Natural killer cell (primary cell): ENCODE data around the gene DLD. TPM values are rescaled to one million over a fixed set of nuclear protein-coding genes. Genes with fewer than 3 reads are reported as not detected.
"Not testable (repeated sequence)": the region's sequence is repeated elsewhere in the genome, so short reads cannot be mapped to it uniquely, and the experiment has no call there.

Experiments
- ATAC-seq, 3 donors: fragments of 150-1000 bp in 2 of 3; fragments of 200-7000 bp in 1 of 3; cut with Tn5 transposase; 1 replicate in 1 of 3; 2 replicates in 2 of 3; pipeline ENCODE4 v1.10.0; 2021; ENCODE audit warnings: mild to moderate bottlenecking in 2 of 3, moderate library complexity in 2 of 3
- DNase-seq, 2 donors: peaks; one replicate each; pipeline versions ENCODE4 v3.0.0 to v3.0.0-alpha.2; 2013 to 2021; ENCODE audit warnings: mixed read lengths in 1 of 2
- H3K27ac ChIP-seq: one replicate; pipeline ENCODE4 v1.5.1; 2013; ENCODE audit warnings: mild to moderate bottlenecking, low read length
- H3K27me3 ChIP-seq: one replicate; pipeline ENCODE4 v1.6.1; 2013; ENCODE audit warnings: low read length; ENCODE audit not compliant: control insufficient read depth, insufficient read depth
- H3K36me3 ChIP-seq: one replicate; pipeline ENCODE4 v1.6.1; 2013; ENCODE audit warnings: low read length; ENCODE audit not compliant: control insufficient read depth, insufficient read depth
- H3K4me1 ChIP-seq: one replicate; pipeline ENCODE4 v1.6.1; 2013; ENCODE audit warnings: low read length; ENCODE audit not compliant: control insufficient read depth, insufficient read depth
- H3K4me3 ChIP-seq: one replicate; pipeline ENCODE4 v1.5.1; 2013; ENCODE audit warnings: low read length
- H3K9me3 ChIP-seq: one replicate; pipeline ENCODE4 v1.6.1; 2013; ENCODE audit warnings: low read length; ENCODE audit not compliant: control insufficient read depth, insufficient read depth
- H3K27ac Mint-ChIP-seq, 2 donors: one replicate each; pipeline ENCODE4 v1.8.0; 2022; ENCODE audit warnings: mild to moderate bottlenecking in 2 of 2, mixed read lengths in 2 of 2, moderate library complexity in 1 of 2
- H3K27me3 Mint-ChIP-seq, 2 donors: one replicate each; pipeline ENCODE4 v1.8.0; 2022; ENCODE audit warnings: low read depth in 2 of 2, mixed read lengths in 2 of 2
- H3K36me3 Mint-ChIP-seq: one replicate; pipeline ENCODE4 v1.8.0; 2022; ENCODE audit warnings: mixed read lengths
- H3K4me1 Mint-ChIP-seq, 2 donors: one replicate each; pipeline ENCODE4 v1.8.0; 2022; ENCODE audit warnings: mixed read lengths in 2 of 2
- H3K4me3 Mint-ChIP-seq: one replicate; pipeline ENCODE4 v1.8.0; 2022; ENCODE audit warnings: mild to moderate bottlenecking, moderate library complexity, mixed read lengths
- H3K9me3 Mint-ChIP-seq, 2 donors: one replicate each; pipeline ENCODE4 v1.8.0; 2022; ENCODE audit warnings: mixed read lengths in 2 of 2
- CTCF ChIP-seq: fragments of 200-600 bp; IDR thresholded peaks from one replicate; pipeline ENCODE4 v1.8.0; 2022; ENCODE audit warnings: antibody characterized with exemption
- WGBS: methylation state at CpG from one replicate; pipeline ENCODE4 v1.1.7; 2013; ENCODE audit warnings: missing lambda C conversion rate; ENCODE audit not compliant: insufficient coverage; 5-methylcytosine and 5-hydroxymethylcytosine counted together
- intact Hi-C: fragments of 100-400 bp; cut with micrococcal nuclease; formaldehyde crosslinking; loops from one replicate; pipeline ENCODE4 v1.14.2; 2022
- total RNA-seq, 4 donors: library from RNA; stranded (reverse); fragments of 120-200 nt in 1 of 4; gene quantifications; one replicate each; pipeline versions ENCODE4 v1.2.3 to v1.2.4, GENCODE V29; 2013 to 2022

Gene DLD
- total RNA-seq, 3 donors from 2014 or later (not counting 1 experiment from before 2014, with no cell fraction given): 72.2 to 81.4 (median 80.9) TPM

- WGBS: 79% methylated on average over 2 of the region's 3 CpGs
- peaks cover 33% of the 10 kb centered on the region for H3K36me3 Mint-ChIP-seq
- peaks cover 20 to 27% of the 10 kb centered on the region in 2 donors for H3K4me1 Mint-ChIP-seq
- no peak for ATAC-seq
- intact Hi-C loops: no loop called here
- Histone ChIP-seq H3K27me3 (no peaks in the 10 kb centered on the region), H3K4me3 (no peak overlapping the region), H3K36me3 (peaks cover 57% of the 10 kb centered on the region), H3K4me1 (no peaks in the 10 kb centered on the region), H3K27ac (no peak overlapping the region), H3K9me3 (no peaks in the 10 kb centered on the region)
- H3K27ac Mint-ChIP-seq: peak overlapping the region in 1 of 2 donors; percentile 6
- H3K27me3 Mint-ChIP-seq: no peaks in the 10 kb centered on the region
- DNase-seq: no peak
- no peaks in the 10 kb centered on the region for H3K9me3 Mint-ChIP-seq
- no peak for TF ChIP-seq CTCF
- no peak overlapping the region for H3K4me3 Mint-ChIP-seq
These were observed 27.0 kb downstream of the DLD start for GRCh38 chr7:107917763-107918651.

- no peak for TF ChIP-seq CTCF
- H3K36me3 ChIP-seq: peaks cover 60% of the 10 kb centered on the region
- no peak overlapping the region for H3K27ac ChIP-seq
- H3K27ac Mint-ChIP-seq: no peak overlapping the region
- no peak for DNase-seq
- no peaks in the 10 kb centered on the region for H3K27me3 Mint-ChIP-seq
- H3K9me3 Mint-ChIP-seq: no peaks in the 10 kb centered on the region
- no peak overlapping the region for H3K4me3 ChIP-seq
- H3K4me1 Mint-ChIP-seq: peaks cover 11 to 27% of the 10 kb centered on the region in 2 donors
- no peaks in the 10 kb centered on the region for H3K4me1 ChIP-seq
- H3K27me3 ChIP-seq: no peaks in the 10 kb centered on the region
- H3K4me3 Mint-ChIP-seq: no peak overlapping the region
- WGBS: 100% methylated on average over 2 of the region's 2 CpGs
- no peaks in the 10 kb centered on the region for H3K9me3 ChIP-seq
- H3K36me3 Mint-ChIP-seq: peaks cover 33% of the 10 kb centered on the region
- intact Hi-C loops: no loop called here
- ATAC-seq: no peak
These were observed 28.0 kb downstream of the DLD start for GRCh38 chr7:107918948-107919347.

- H3K4me1 Mint-ChIP-seq: peaks cover 16 to 29% of the 10 kb centered on the region in 2 donors
- Histone ChIP-seq H3K27me3 (no peaks in the 10 kb centered on the region), H3K36me3 (peaks cover 58% of the 10 kb centered on the region), H3K4me1 (peaks cover 3% of the 10 kb centered on the region), H3K9me3 (no peaks in the 10 kb centered on the region), H3K27ac (no peak overlapping the region), H3K4me3 (no peak overlapping the region)
- intact Hi-C loops: no loop called here
- no peak for ATAC-seq
- no peaks in the 10 kb centered on the region for H3K9me3 Mint-ChIP-seq
- H3K4me3 Mint-ChIP-seq: no peak overlapping the region
- WGBS: 0% methylated on average over 1 of the region's 1 CpG
- H3K36me3 Mint-ChIP-seq: peaks cover 33% of the 10 kb centered on the region
- peak in 1 of 2 donors; percentile 6 for DNase-seq
- H3K27me3 Mint-ChIP-seq: no peaks in the 10 kb centered on the region
- H3K27ac Mint-ChIP-seq: peak overlapping the region; percentile 24 to 30
- TF ChIP-seq CTCF: no peak
These were observed 29.2 kb downstream of the DLD start for GRCh38 chr7:107920048-107920772.

GRCh38 chr7:107921826-107922225 is 30.8 kb downstream of the DLD start:
- H3K27ac Mint-ChIP-seq, DNase-seq, H3K27me3 ChIP-seq, H3K27ac ChIP-seq, H3K4me3 ChIP-seq, ATAC-seq, H3K9me3 ChIP-seq, H3K9me3 Mint-ChIP-seq, H3K4me3 Mint-ChIP-seq, intact Hi-C loops, H3K4me1 ChIP-seq, H3K27me3 Mint-ChIP-seq: not testable (repeated sequence)
- peaks cover 53% of the 10 kb centered on the region for H3K36me3 ChIP-seq
- H3K36me3 Mint-ChIP-seq: peaks cover 32% of the 10 kb centered on the region
- WGBS: 0% methylated on average over 1 of the region's 2 CpGs
- peaks cover 26 to 39% of the 10 kb centered on the region in 2 donors for H3K4me1 Mint-ChIP-seq
